ENCODE data around the gene MAK.
"Not testable (repeated sequence)": the region's sequence is repeated elsewhere in the genome, so short reads cannot be mapped to it uniquely, and the experiment has no call there.

- not testable (repeated sequence) for TF ChIP-seq EZH2 (IDR thresholded peaks at IDR 0.05); POLR2AphosphoS5 (IDR thresholded peaks at IDR 0.05; ENCODE audit: borderline replicate concordance, low read depth, low read length); FOXP2 (optimal IDR thresholded peaks at IDR 0.05; ENCODE audit: control extremely low read depth, extremely low read length, insufficient read depth)
Observed at GRCh38 chr6:10863031-10863430, 24.7 kb upstream of the MAK start.
